IPS DF 4.7 (cell line): Measurements from ENCODE around the gene CRTAP.
"Not testable (repeated sequence)": the region's sequence is repeated elsewhere in the genome, so short reads cannot be mapped to it uniquely, and the experiment has no call there.

Source experiments
- DNase-seq: peaks from one replicate; pipeline ENCODE4 v3.0.0-alpha.2; 2013; ENCODE audit warnings: low spot score; ENCODE audit errors: extremely low read depth

The CRTAP gene

DNA sequence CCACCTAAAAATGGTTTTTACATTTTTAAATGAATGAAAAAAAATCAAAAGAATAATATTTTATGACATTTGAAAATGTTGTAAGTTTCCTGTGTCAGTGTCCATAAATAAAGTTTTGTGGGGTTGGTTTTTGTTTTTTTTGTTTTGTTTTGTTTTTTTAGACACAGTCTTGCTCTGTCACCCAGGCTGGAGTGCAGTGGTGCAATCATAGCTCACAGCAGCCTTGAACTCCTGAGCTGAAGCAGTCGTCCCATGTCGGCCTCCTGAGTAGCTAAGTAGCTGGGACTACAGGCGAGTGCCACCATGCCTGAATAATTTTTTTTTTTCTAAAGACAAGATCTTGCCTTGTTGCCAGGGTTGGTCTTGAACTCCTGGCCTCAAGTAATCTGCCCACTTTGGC is 14.1 kb upstream of the CRTAP start:
- DNase-seq = no peak

- DNase-seq = no peak
These were observed 13.6 kb upstream of the CRTAP start for GRCh38 chr3:33100229-33100628.

GRCh38 chr3:33103034-33103433 is 10.8 kb upstream of the CRTAP start:
- DNase-seq = no peak

GRCh38 chr3:33103480-33103879 is 10.3 kb upstream of the CRTAP start:
- no peak for DNase-seq

DNA sequence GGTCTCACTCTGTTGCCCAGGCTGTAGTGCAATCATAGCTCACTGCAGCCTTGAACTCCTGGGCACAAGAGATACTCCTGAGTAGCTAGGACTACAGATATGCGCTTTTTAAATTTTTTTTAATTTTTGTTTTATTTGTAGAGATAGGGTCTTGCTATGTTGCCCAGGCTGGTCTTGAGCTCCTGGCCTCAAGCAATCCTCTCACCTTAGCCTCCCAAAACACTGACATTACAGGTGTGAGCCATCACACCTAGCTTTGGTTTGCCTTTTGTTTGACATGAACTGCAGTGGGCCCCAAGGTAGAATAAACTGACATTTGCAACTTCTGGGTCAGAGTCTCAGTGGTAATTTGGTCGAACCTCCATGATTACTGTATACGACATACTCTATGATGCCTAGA is 9.0 kb upstream of the CRTAP start:
- DNase-seq = no peak

DNA sequence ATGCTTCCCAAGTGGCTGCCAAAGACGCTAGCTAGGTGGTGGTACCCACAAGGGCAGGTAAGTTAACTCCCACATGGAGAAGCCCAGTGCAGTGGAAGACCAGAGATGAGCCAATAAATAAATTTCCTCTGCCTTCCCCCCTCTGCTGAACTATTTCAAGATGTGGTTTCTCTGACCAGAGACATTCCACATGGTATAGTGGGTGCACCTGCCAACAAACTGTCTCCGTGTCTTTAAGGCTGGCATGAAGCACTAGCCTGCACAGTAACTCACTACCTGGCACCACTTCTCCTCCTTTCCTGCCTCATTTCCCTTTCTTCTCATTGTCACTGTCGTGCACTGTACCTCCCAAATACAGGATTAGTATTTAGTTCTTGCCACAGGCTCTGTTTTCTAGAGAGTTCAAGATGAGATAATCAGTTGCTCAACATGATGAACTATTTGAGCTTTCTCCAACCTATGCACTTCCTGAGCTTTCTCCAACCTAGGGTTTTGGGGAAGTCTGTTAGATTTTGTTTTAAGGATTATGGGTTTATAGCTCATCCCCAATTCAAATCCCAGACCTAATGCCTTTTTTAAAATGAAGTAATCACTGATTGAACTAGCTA is 8.4 kb upstream of the CRTAP start:
- no peak for DNase-seq

DNA sequence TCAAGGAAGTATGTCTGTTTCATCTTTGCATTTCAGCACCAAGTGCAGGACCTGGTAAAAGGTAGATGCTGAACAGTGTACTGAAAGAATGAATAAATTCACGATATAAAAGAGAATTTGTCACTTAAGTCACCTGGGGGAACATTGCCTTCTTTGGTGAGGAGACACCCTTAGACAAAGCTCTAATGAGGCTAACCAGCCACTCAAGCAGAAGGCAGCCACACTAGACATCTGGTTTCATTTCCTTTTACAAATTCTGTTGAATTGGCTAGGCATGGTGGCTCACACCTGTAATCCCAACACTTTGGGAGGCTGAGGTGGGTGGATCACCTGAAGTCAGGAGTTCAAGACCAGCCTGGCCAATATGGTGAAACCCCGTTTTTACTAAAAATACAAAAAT is 7.0 kb upstream of the CRTAP start:
- DNase-seq = not testable (repeated sequence)

- no peak for DNase-seq
These were observed 2.2 kb upstream of the CRTAP start for GRCh38 chr3:33111581-33111980.

GRCh38 chr3:33114622-33115023 is 809 bp downstream of the CRTAP start:
- no peak for DNase-seq

DNA sequence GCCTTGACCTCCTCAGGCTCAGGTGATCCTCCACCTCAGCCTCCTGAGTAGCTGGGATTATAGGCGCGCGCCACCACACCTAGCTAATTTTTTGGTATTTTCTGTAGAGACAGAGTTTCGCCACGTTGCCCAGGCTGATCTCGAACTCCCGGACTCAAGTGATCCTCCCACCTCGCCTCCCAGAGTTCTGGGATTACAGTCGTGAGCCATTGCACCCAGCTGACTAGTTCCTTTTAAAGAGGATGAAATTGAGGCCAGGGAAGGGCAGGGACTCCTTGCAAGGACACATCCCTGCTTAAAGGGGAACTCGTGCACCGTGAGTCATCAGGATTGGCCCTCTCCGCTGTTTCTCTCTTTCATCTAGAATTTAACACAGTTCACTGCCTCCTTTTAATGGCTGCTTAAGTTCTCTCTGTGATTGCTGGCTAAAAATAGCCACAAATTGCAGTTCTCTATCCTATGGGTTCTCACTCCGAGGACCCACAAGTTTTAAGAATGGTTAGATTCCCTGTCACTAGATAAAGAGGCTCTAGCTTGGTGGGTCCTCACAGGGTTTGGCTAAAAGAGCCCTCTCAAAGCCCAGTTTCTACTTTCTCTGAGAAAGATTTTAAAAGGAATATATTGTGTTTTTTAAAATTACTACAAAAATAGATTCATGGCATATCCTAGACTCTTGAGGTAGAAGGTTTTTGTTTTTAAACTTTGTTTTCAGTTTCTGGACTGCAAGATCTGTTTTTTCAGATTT is 1.4 kb downstream of the CRTAP start:
- DNase-seq = no peak

GRCh38 chr3:33117461-33117860 is 3.6 kb downstream of the CRTAP start:
- no peak for DNase-seq

- no peak for DNase-seq
These were observed 6.1 kb downstream of the CRTAP start for GRCh38 chr3:33119891-33120290.

DNA sequence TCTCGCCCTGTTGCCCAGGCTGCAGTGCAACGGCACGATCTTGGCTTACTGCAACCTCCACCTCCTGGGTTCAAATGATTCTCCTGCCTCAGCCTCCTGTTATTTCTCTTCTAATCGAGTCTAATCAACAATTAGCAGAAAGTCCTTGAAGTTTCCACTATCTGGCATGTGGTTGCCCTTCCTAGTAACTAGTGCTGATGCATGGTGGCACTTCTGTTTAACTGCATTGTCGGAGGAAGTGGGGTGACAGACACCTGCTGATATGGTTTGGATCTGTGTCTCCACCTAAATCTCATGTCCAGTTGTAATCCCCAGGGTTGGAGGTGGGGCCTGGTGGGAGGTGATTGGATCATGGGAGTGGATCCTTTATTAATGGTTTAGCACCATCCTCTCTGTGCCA is 9.2 kb downstream of the CRTAP start:
- no peak for DNase-seq

- no peak for DNase-seq
These were observed 10.8 kb downstream of the CRTAP start for GRCh38 chr3:33124638-33125037.

GRCh38 chr3:33125840-33126239 is 12.0 kb downstream of the CRTAP start:
- DNase-seq = no peak

DNA sequence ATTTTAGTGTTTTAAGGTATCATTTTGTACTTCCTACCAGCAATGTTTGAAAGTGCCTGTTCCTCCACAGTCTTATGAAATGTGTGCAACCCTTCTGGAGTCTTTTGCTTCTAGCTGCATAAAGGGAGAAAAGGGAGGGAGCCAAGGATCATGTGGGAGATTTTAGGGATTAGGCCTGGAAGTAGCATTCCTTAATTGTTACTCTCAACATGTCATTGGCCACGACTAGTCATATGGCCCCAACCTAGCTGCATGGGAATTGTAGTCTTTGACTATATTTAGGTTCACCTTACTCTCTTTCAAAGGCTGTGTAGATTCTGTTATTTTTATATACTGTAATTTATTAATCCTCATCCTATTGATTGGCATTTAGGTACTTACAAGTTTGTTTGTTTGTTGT is 14.9 kb downstream of the CRTAP start:
- DNase-seq = no peak

- no peak for DNase-seq
These were observed 16.3 kb downstream of the CRTAP start for GRCh38 chr3:33130144-33130543.

DNA sequence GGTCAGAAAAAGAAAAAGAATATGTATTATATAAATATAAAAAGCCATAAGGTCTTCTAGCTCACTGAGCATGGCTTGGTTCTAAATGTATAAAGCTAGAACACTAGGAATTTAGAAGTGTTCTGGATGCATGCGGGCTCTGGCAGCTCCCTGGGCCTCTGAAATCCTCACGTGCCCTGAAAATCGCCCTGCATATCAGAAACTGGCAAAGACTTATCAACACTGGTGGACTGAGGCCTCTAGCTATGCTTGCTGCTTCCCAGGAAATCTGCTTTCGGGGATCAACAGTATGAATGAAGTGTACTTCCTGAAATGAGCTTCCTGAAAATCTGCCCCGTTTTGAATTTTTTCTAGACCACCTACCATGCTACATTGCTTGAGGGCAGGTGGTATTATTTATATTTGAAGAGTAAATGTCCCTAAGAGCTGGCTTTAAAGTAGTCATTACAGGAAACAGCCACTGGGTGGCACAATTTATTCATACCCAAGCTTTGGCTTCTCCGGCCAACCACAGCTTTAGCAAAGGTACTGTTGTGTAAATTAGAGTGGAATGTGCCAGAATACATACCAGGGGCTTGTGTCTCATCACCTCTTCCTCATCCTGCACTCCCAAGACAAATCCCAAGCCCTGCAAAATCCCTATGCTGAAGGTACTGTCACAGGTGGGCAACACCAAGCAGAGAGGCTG is 17.7 kb downstream of the CRTAP start:
- peak; percentile 83 for DNase-seq

DNA sequence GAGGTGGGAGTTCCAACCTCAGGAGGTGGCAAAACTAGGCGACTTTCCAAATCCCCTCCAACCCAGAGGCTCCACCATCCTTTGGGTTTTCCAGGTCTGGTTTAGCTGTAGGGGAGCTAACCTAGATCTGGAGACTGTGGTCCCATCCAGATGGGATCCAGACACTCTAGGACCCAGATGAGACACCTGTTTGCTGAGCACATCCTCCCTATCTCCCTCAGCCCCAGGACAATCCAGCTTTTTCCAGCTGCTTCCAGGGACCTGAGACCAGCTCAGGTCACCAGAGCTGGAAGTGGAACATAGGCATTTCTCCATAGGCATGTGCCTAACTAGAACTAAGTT is 18.2 kb downstream of the CRTAP start:
- DNase-seq = no peak

- no peak for DNase-seq
These were observed 20.3 kb downstream of the CRTAP start for GRCh38 chr3:33134026-33134625.

DNA sequence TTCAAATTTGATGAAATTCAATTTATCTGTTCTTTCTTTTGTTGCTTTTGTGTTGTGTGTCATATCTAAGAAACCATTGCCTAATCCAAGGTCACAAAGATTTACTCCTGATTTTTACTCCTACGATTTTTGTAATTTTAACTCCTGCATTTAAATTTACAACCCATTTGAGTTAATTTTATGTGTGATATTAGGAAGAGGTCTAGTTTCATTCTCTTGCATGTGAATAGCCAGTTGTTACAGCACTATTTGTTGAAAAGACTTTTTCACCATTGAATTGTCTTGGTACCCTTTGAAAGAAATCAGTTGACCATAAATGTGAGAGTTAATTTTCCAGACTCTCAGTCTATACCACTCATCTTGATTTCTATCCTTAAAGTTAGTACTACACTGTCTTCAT is 23.9 kb downstream of the CRTAP start:
- DNase-seq = no peak

DNA sequence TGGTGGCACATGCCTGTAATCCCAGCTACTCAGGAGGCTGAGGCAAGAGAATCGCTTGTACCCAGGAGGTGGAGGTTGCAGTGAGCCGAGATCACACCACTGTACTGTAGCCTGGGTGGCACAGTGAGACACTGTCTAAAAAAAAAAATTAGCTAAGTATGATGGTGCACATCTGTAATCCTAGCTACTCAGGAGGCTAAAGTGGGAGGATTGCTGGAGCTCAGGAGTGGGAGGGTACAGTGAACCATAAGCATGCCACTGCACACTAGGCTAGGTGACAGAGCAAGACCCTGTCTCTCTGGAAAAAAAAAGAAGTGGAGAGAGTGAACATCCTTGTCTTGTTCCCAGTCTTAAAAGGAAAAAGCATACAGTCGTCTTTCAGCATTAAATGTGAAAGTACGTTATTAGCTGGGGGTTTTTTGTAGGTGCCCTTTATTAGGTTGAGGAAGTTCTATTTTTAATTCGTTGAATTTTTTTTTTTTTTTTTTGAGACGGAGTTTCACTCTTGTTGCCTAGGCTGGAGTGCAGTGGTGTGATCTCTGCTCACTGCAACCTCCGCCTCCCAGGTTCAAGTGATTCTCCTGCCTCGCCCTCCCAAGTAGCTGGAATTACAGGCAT is 25.3 kb downstream of the CRTAP start:
- DNase-seq = not testable (repeated sequence)
